H1 (cell line): ENCODE results near the gene BACE1. TPM values are rescaled to one million over a fixed set of nuclear protein-coding genes. Genes with fewer than 3 reads are reported as not detected.

Experiments
- KDM4A ChIP-seq: IDR thresholded peaks from one replicate; pipeline ENCODE4 v1.7.1; 2012; ENCODE audit warnings: low read depth, mild to moderate bottlenecking, moderate library complexity, low read length, inconsistent platforms; ENCODE audit not compliant: severe bottlenecking
- TCF12 ChIP-seq: IDR thresholded peaks from 2 replicates; pipeline ENCODE4 v1.6.1; 2011; ENCODE audit warnings: low read depth, mild to moderate bottlenecking, low read length
- polyA plus RNA-seq, 7 experiments: library from polyadenylated mRNA; depleted of rRNA in 3 of 7; stranded (reverse) in 5 of 7; unstranded in 2 of 7; fragments of >200 nt in 5 of 7; fragments of 200-250 nt in 2 of 7; gene quantifications; 1 replicate in 5 of 7; 2 replicates in 1 of 7; 4 replicates in 1 of 7; pipeline versions ENCODE4 v1.2.1 to v1.2.3, GENCODE V29; 2011 to 2013; ENCODE audit warnings: missing spikeins in 2 of 7, mixed read lengths in 2 of 7
- total RNA-seq: library from RNA; stranded (reverse); fragmentation: NEBNext Ultra II Directional; extraction: Animal tissue kit (Norgen Biotek cat#: 25700); gene quantifications from 2 replicates; pipeline ENCODE4 v1.2.1, GENCODE V29; 2021

BACE1 gene
- total and polyA plus RNA-seq, 2 of the 8 experiments (the other 6 are each of a cell fraction or from before 2014, with no cell fraction given), result 7.7 to 7.9 TPM

DNA sequence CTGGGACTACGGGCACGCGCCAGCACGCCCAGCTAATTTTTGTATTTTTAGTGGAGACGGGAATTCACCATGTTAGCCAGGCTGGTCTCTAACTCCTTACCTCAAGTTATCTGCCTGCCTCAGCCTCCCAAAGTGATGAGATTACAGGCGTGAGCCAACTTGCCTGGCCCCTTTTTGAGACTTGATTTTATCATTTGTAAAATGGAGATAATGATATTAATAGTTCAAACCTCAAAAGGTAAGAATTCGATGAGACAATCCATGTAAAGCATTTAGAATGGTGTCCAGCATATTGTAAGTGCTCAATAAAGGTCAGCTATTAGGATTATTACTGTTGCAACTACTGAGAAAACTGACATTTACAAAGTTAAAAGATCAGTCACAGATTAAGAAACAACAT is 2.7 kb upstream of the BACE1 start (continued):
- TF ChIP-seq KDM4A, result no peak
- no peak for TF ChIP-seq TCF12
